OCI-LY7 (cell line): ENCODE results near the gene RAB3C. TPM values are rescaled to one million over a fixed set of nuclear protein-coding genes. Genes with fewer than 3 reads are reported as not detected.

Source experiments
- BruUV-seq: library from RNA; stranded (reverse); fragments of 400-500 nt; replicated peaks from 2 replicates; lab custom pipeline; 2021; lab: Mats Ljungman, UMichigan
- CTCF ChIA-PET: fragments of 300-600 bp; sonication (Branson Sonifier 250); formaldehyde crosslinking; loops from one replicate; lab custom pipeline; 2022; ENCODE audit warnings: antibody characterized with exemption; ENCODE audit not compliant: unreplicated experiment; lab: Charles Lee
- POLR2A ChIA-PET: fragments of 300-600 bp; sonication (Branson Sonifier 250); formaldehyde crosslinking; loops from one replicate; lab custom pipeline; 2022; ENCODE audit warnings: antibody characterized with exemption; lab: Charles Lee
- DNase-seq: peaks from one replicate; pipeline ENCODE4 v3.0.0-alpha.2; 2015; ENCODE audit warnings: low spot score
- H2AFZ ChIP-seq: fragments of 200-600 bp; sonication (generic), shearing (Covaris generic); 2 replicates; pipeline ENCODE4 v1.6.1; 2014; ENCODE audit warnings: mild to moderate bottlenecking, antibody characterized with exemption, low read length, moderate library complexity
- H3K27ac ChIP-seq: fragments of 200-600 bp; sonication (generic); 2 replicates; pipeline ENCODE4 v1.5.1; 2014; ENCODE audit warnings: mixed run types, low read depth, mild to moderate bottlenecking, moderate library complexity, low read length, inconsistent platforms; ENCODE audit not compliant: poor library complexity, severe bottlenecking
- H3K36me3 ChIP-seq: fragments of 200-600 bp; sonication (generic); 2 replicates; pipeline ENCODE4 v1.6.1; 2014; ENCODE audit warnings: mild to moderate bottlenecking, antibody characterized with exemption, low read length, moderate library complexity, mixed read lengths; ENCODE audit not compliant: insufficient read depth
- H3K4me1 ChIP-seq: fragments of 200-600 bp; sonication (generic); 2 replicates; pipeline ENCODE4 v1.5.1; 2014; ENCODE audit warnings: mild to moderate bottlenecking, low read length; ENCODE audit not compliant: insufficient read depth, poor library complexity, severe bottlenecking
- H3K4me2 ChIP-seq: fragments of 200-600 bp; sonication (generic); 2 replicates; pipeline ENCODE4 v1.6.1; 2014; ENCODE audit warnings: mild to moderate bottlenecking, low read length
- H3K4me3 ChIP-seq: fragments of 200-600 bp; sonication (generic); 2 replicates; pipeline ENCODE4 v1.5.1; 2014; ENCODE audit warnings: mild to moderate bottlenecking, low read depth, low read length; ENCODE audit not compliant: poor library complexity, severe bottlenecking
- H3K79me2 ChIP-seq: fragments of 200-600 bp; sonication (generic); 2 replicates; pipeline ENCODE4 v1.6.1; 2016; ENCODE audit warnings: low read depth, mild to moderate bottlenecking, low read length, moderate library complexity, mixed read lengths; ENCODE audit not compliant: insufficient read depth
- H3K9me2 ChIP-seq: fragments of 200-600 bp; sonication (generic); 2 replicates; pipeline ENCODE4 v1.6.1; 2016; ENCODE audit warnings: mild to moderate bottlenecking, low read length, mixed read lengths; ENCODE audit not compliant: insufficient read depth
- H3K9me3 ChIP-seq: fragments of 200-600 bp; sonication (generic); 2 replicates; pipeline ENCODE4 v1.6.1; 2014; ENCODE audit warnings: mild to moderate bottlenecking, mixed run types, low read length, mixed read lengths
- H4K20me1 ChIP-seq: fragments of 200-600 bp; sonication (generic); 2 replicates; pipeline ENCODE4 v1.6.1; 2014; ENCODE audit warnings: mild to moderate bottlenecking, antibody characterized with exemption, low read length, moderate library complexity, mixed read lengths; ENCODE audit not compliant: insufficient read depth
- EZH2phosphoT487 ChIP-seq: fragments of 200-600 bp; sonication (generic); IDR thresholded peaks from 2 replicates; pipeline ENCODE4 v1.6.1; 2018; ENCODE audit warnings: low read depth, borderline replicate concordance, mild to moderate bottlenecking, mixed run types, antibody characterized with exemption, low read length, moderate library complexity, mixed read lengths
- intact Hi-C: fragments of 100-400 bp; cut with micrococcal nuclease; formaldehyde crosslinking; loops from one replicate; pipeline ENCODE4 v1.10.0; 2022; ENCODE audit not compliant: unreplicated experiment
- total RNA-seq, 2 experiments: library from RNA; depleted of rRNA in 1 of 2; stranded (reverse); fragments of >200 nt in 1 of 2; shearing (Covaris generic) in 1 of 2; gene quantifications; 2 replicates each; pipeline ENCODE4 v1.2.3, GENCODE V29; 2014 to 2022
- TF ChIP-seq, protein P1 (sequence below): fragments of 200-600 bp; sonication (generic); conservative IDR thresholded peaks from 2 replicates; pipeline ENCODE4 v1.5.1; 2014; ENCODE audit warnings: mild to moderate bottlenecking, antibody characterized with exemption, low read length, moderate library complexity, mixed read lengths

RAB3C gene
- total RNA-seq, 2 experiments from 2014 or later: not detected

DNA sequence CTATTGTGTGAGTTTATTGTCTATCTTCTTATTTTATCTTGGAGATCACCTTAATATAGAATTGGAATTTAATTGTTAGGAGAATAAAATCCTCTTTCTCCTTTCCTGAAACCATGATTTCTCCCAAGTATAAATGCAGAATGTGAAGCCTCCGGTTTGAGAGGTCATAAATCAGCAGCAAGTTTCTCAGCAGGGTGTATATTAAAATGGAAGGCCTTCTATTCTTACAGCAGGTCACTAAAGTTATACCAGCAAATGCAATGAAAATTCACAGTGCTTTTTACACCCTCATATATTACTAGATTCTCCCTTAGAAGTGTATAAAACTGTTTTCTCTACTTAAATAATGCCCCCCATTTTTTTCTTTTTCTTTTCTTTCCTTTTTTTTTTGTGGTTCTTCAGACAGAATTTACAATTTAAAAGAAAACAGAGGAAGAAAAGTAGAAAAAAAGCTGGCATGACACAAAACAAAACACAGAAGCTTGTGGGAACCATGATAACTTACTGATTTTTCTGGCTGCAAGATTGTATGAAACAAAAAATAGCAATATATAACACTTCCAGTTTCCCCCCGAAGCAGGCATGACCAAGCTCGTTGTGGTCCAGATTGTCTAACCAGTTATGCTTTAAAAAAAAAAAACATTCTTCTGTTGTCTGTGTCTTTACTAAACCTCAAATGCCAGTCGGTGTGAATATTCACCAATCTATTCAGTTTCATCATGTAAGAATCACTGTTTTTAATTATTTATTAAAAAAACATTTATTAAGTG lies 211.2 kb downstream of the RAB3C start:
- ChIA-PET CTCF (no interaction called here), POLR2A (no interaction called here)
- intact Hi-C loops: no loop called here
- H3K36me3 ChIP-seq: no peaks in the 10 kb centered on the region
- H3K9me3 ChIP-seq: no peaks in the 10 kb centered on the region
- TF ChIP-seq, protein P1, sequence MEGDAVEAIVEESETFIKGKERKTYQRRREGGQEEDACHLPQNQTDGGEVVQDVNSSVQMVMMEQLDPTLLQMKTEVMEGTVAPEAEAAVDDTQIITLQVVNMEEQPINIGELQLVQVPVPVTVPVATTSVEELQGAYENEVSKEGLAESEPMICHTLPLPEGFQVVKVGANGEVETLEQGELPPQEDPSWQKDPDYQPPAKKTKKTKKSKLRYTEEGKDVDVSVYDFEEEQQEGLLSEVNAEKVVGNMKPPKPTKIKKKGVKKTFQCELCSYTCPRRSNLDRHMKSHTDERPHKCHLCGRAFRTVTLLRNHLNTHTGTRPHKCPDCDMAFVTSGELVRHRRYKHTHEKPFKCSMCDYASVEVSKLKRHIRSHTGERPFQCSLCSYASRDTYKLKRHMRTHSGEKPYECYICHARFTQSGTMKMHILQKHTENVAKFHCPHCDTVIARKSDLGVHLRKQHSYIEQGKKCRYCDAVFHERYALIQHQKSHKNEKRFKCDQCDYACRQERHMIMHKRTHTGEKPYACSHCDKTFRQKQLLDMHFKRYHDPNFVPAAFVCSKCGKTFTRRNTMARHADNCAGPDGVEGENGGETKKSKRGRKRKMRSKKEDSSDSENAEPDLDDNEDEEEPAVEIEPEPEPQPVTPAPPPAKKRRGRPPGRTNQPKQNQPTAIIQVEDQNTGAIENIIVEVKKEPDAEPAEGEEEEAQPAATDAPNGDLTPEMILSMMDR: no peak
- TF ChIP-seq EZH2phosphoT487: no peak
- DNase-seq: no peak
- H2AFZ ChIP-seq: no peak overlapping the region
- H3K27ac ChIP-seq: no peak overlapping the region
- H4K20me1 ChIP-seq: no peaks in the 10 kb centered on the region
- no peaks in the 10 kb centered on the region for H3K9me2 ChIP-seq
- H3K4me1 ChIP-seq: no peaks in the 10 kb centered on the region
- no TSS peak for BruUV-seq
- H3K4me3 ChIP-seq: no peak overlapping the region
- H3K4me2 ChIP-seq: no peak overlapping the region
- H3K79me2 ChIP-seq: no peaks in the 10 kb centered on the region

DNA sequence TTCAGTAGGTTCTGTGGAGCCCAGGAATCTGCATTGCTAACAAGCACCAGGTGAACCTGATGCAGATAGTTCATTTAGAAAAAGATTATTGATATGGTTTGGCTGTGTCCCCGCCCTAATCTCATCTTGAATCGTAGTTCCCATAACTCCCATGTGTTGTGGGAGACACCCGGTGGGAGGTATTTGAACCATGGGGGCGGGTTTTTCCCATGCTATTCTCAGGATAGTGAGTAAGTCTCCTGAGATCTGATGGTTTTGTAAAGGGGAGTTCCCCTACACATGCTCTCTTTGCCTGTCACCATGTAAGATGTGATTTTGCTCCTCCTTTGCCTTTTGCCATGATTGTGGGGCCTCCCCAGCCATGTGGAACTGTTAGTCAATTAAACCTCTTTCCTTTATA lies 212.0 kb downstream of the RAB3C start:
- POLR2A ChIA-PET: no interaction called here
- Histone ChIP-seq H2AFZ (no peak overlapping the region), H3K9me2 (no peaks in the 10 kb centered on the region), H3K4me3 (no peak overlapping the region), H3K36me3 (no peaks in the 10 kb centered on the region), H3K79me2 (no peaks in the 10 kb centered on the region), H4K20me1 (no peaks in the 10 kb centered on the region), H3K27ac (no peak overlapping the region), H3K4me2 (no peak overlapping the region), H3K9me3 (no peaks in the 10 kb centered on the region), H3K4me1 (no peaks in the 10 kb centered on the region)
- intact Hi-C loops: no loop called here
- no peak for TF ChIP-seq EZH2phosphoT487
- TF ChIP-seq, protein P1: no peak
- CTCF ChIA-PET: no interaction called here
- DNase-seq: no peak
- no TSS peak for BruUV-seq

DNA sequence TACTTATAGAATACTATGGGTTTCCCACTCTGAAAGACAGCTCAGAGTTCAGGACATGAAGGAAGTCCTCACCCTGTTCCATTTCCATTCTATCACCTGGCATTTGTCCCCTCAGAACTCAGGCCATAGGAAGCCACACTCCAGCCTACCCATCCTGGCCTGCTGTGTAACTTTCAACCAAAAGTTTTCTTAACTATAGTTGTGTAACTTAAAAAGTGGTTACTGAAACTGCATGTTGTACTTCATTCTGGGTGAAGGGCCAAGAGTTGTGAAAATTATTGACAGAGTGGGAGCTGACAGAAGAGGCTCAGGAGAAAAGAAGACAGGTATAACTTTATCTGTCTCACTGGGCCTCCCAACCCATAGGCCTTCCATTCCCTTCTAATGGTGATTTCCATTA lies 212.5 kb downstream of the RAB3C start:
- Histone ChIP-seq H3K4me2 (no peak overlapping the region), H3K27ac (no peak overlapping the region), H3K9me3 (no peaks in the 10 kb centered on the region), H3K36me3 (no peaks in the 10 kb centered on the region), H3K4me1 (no peaks in the 10 kb centered on the region), H3K9me2 (no peaks in the 10 kb centered on the region), H2AFZ (no peak overlapping the region), H4K20me1 (no peaks in the 10 kb centered on the region), H3K4me3 (no peak overlapping the region), H3K79me2 (no peaks in the 10 kb centered on the region)
- BruUV-seq: no TSS peak
- POLR2A ChIA-PET: no interaction called here
- intact Hi-C loops: no loop called here
- CTCF ChIA-PET: no interaction called here
- DNase-seq: no peak
- TF ChIP-seq, protein P1: no peak
- no peak for TF ChIP-seq EZH2phosphoT487
